Neural cell (in vitro differentiated cells): ENCODE results near the gene ITPRIP. TPM values are rescaled to one million over a fixed set of nuclear protein-coding genes. Genes with fewer than 3 reads are reported as not detected.

ENCODE experiments used
- H2AFZ ChIP-seq: fragments of 200-600, 300-800 bp; sonication (generic), shearing (Covaris generic); 2 replicates; pipeline ENCODE4 v1.6.0; 2014; ENCODE audit warnings: low read depth, mild to moderate bottlenecking, antibody characterized with exemption, low read length, moderate library complexity
- H3F3A ChIP-seq: fragments of 200-600 bp; shearing (Covaris generic); 2 replicates; pipeline ENCODE4 v1.6.1; 2016; ENCODE audit warnings: mild to moderate bottlenecking, moderate library complexity, mixed read lengths, antibody characterized with exemption, low read length; ENCODE audit not compliant: insufficient read depth, poor library complexity, severe bottlenecking
- H3K27ac ChIP-seq: fragments of 200-600, 300-800 bp; sonication (generic), shearing (Covaris generic); 2 replicates; pipeline ENCODE4 v1.5.1; 2014; ENCODE audit warnings: mild to moderate bottlenecking, low read length, moderate library complexity
- H3K27me3 ChIP-seq: fragments of 300-800, 200-600 bp; sonication (generic), shearing (Covaris generic); 2 replicates; pipeline ENCODE4 v1.6.0; 2014; ENCODE audit warnings: mild to moderate bottlenecking, low read depth, low read length, moderate library complexity; ENCODE audit not compliant: insufficient read depth
- H3K36me3 ChIP-seq: fragments of 300-800, 200-600 bp; sonication (generic), shearing (Covaris generic); 2 replicates; pipeline ENCODE4 v1.5.1; 2014; ENCODE audit warnings: mild to moderate bottlenecking, antibody characterized with exemption, low read length, moderate library complexity; ENCODE audit not compliant: insufficient read depth
- H3K4me2 ChIP-seq: fragments of 300-800, 200-600 bp; sonication (generic), shearing (Covaris generic); 2 replicates; pipeline ENCODE4 v1.6.0; 2014; ENCODE audit warnings: mild to moderate bottlenecking, low read length
- H3K4me3 ChIP-seq: fragments of 300-800, 200-600 bp; sonication (generic), shearing (Covaris generic); 2 replicates; pipeline ENCODE4 v1.5.1; 2014; ENCODE audit warnings: mild to moderate bottlenecking, low read length, moderate library complexity
- H3K79me2 ChIP-seq: fragments of 200-600 bp; shearing (Covaris generic); replicated peaks from 2 replicates; pipeline ENCODE4 v1.6.0; 2014; ENCODE audit warnings: mild to moderate bottlenecking, low read length, moderate library complexity; ENCODE audit not compliant: insufficient read depth
- H3K9ac ChIP-seq: fragments of 300-800, 200-600 bp; sonication (generic), shearing (Covaris generic); 2 replicates; pipeline ENCODE4 v1.6.1; 2016; ENCODE audit warnings: mild to moderate bottlenecking, low read length, mixed read lengths
- H3K9me2 ChIP-seq: fragments of 200-600 bp; shearing (Covaris generic); 2 replicates; pipeline ENCODE4 v1.6.1; 2016; ENCODE audit warnings: mild to moderate bottlenecking, low read length, mixed read lengths; ENCODE audit not compliant: insufficient read depth
- H3K9me3 ChIP-seq: fragments of 200-600, 300-800 bp; sonication (generic), shearing (Covaris generic); 2 replicates; pipeline ENCODE4 v1.6.1; 2016; ENCODE audit warnings: mild to moderate bottlenecking, mixed run types, low read length, moderate library complexity, mixed read lengths
- H4K20me1 ChIP-seq: fragments of 200-600 bp; shearing (Covaris generic); 2 replicates; pipeline ENCODE4 v1.6.1; 2016; ENCODE audit warnings: mild to moderate bottlenecking, mixed run types; ENCODE audit not compliant: insufficient read depth
- CTCF ChIP-seq: fragments of 450-650 bp; IDR thresholded peaks from 2 replicates; pipeline ENCODE4 v1.5.1; 2014; ENCODE audit warnings: antibody characterized with exemption, mild to moderate bottlenecking, moderate library complexity; ENCODE audit not compliant: poor library complexity, severe bottlenecking
- EP300 ChIP-seq: fragments of 450-650 bp; conservative IDR thresholded peaks from 2 replicates; pipeline ENCODE4 v1.6.1; 2014; ENCODE audit warnings: antibody characterized with exemption, mild to moderate bottlenecking, moderate library complexity; ENCODE audit not compliant: poor library complexity, severe bottlenecking
- EZH2 ChIP-seq: fragments of 200-600, 300-800 bp; shearing (Covaris generic), sonication (generic); IDR thresholded peaks from 2 replicates; pipeline ENCODE4 v1.6.1; 2014; ENCODE audit warnings: antibody characterized with exemption, low read length, borderline replicate concordance, mild to moderate bottlenecking; ENCODE audit not compliant: insufficient read depth, poor library complexity, severe bottlenecking
- MXI1 ChIP-seq: fragments of 450-650 bp; conservative IDR thresholded peaks from 2 replicates; pipeline ENCODE4 v1.6.1; 2014; ENCODE audit warnings: antibody characterized with exemption, mild to moderate bottlenecking; ENCODE audit not compliant: poor library complexity, severe bottlenecking
- POLR2AphosphoS5 ChIP-seq: IDR thresholded peaks from 2 replicates; pipeline ENCODE4 v1.6.1; 2012
- RAD21 ChIP-seq: fragments of 450-650 bp; conservative IDR thresholded peaks from 2 replicates; pipeline ENCODE4 v1.6.1; 2014; ENCODE audit warnings: antibody characterized with exemption, mild to moderate bottlenecking, moderate library complexity
- REST ChIP-seq: IDR thresholded peaks from 2 replicates; pipeline ENCODE4 v1.6.1; 2012; ENCODE audit warnings: borderline replicate concordance
- SMC3 ChIP-seq: fragments of 450-650 bp; conservative IDR thresholded peaks from 2 replicates; pipeline ENCODE4 v1.6.1; 2014; ENCODE audit warnings: antibody characterized with exemption, mild to moderate bottlenecking, moderate library complexity; ENCODE audit not compliant: poor library complexity
- TAF1 ChIP-seq: IDR thresholded peaks from 2 replicates; pipeline ENCODE4 v1.6.1; 2012; ENCODE audit warnings: low read depth
- polyA plus RNA-seq: library from polyadenylated mRNA; depleted of rRNA; stranded (reverse); fragments of >200 nt; gene quantifications from 2 replicates; pipeline ENCODE4 v1.2.3, GENCODE V29; 2014

Gene ITPRIP
- polyA plus RNA-seq, 1 donor from 2014 or later = 1.5 TPM

- no peaks in the 10 kb centered on the region for H4K20me1 ChIP-seq
- H3K4me2 ChIP-seq = peak within 1 kb of the TSS; percentile 92
- H3K79me2 ChIP-seq = peaks cover 18% of the 10 kb centered on the region
- no peaks in the 10 kb centered on the region for H3K9me3 ChIP-seq
- peak within 1 kb of the TSS; percentile 99 for H2AFZ ChIP-seq
- no peaks in the 10 kb centered on the region for H3K9me2 ChIP-seq
- peak within 1 kb of the TSS; percentile 69 for H3K4me3 ChIP-seq
- H3F3A ChIP-seq = no peaks in the 10 kb centered on the region
- peak within 1 kb of the TSS; percentile 75 for H3K9ac ChIP-seq
- peak; percentile 17 for TF ChIP-seq RAD21
- TF ChIP-seq REST = peak; percentile 74
- peak; percentile 70 for TF ChIP-seq TAF1
- peak; percentile 30 for TF ChIP-seq CTCF
- peak; percentile 67 for TF ChIP-seq POLR2AphosphoS5
- TF ChIP-seq SMC3 = peak; percentile 32
- peak; percentile 50 for TF ChIP-seq EP300
- peak; percentile 84 for TF ChIP-seq MXI1
- TF ChIP-seq EZH2 = no peak
- peaks cover 1% of the 10 kb centered on the region for H3K27me3 ChIP-seq
- no peaks in the 10 kb centered on the region for H3K36me3 ChIP-seq
- H3K27ac ChIP-seq = peak within 1 kb of the TSS; percentile 77
Observed at GRCh38 chr10:104268713-104269645, 69.3 kb downstream of the ITPRIP start, which contains the start of gene GSTO2. TSS of gene GSTO2 (plus strand) at chr10:104269184. CDS start at chr10:104274916, 5,732 bp downstream.

- Histone ChIP-seq H3K79me2 (peaks cover 18% of the 10 kb centered on the region), H3K27ac (peak overlapping the region; percentile 77), H3F3A (no peaks in the 10 kb centered on the region), H3K9me3 (no peaks in the 10 kb centered on the region), H3K27me3 (no peaks in the 10 kb centered on the region), H3K9me2 (no peaks in the 10 kb centered on the region), H3K4me2 (peak overlapping the region; percentile 92), H3K4me3 (peak overlapping the region; percentile 69), H2AFZ (peak overlapping the region; percentile 99), H4K20me1 (no peaks in the 10 kb centered on the region), H3K36me3 (no peaks in the 10 kb centered on the region), H3K9ac (peak overlapping the region; percentile 75)
- TF ChIP-seq EZH2 = no peak
- TF ChIP-seq TAF1 = peak; percentile 15
Observed at GRCh38 chr10:104268405-104268712, 69.9 kb downstream of the ITPRIP start.
